Muscle of leg (tissue), 10 donors: Measurements from ENCODE around the gene OR13J1. TPM values are rescaled to one million over a fixed set of nuclear protein-coding genes. Genes with fewer than 3 reads are reported as not detected.

Source experiments
- DNase-seq: peaks from one replicate; pipeline ENCODE4 v3.0.0; 2013
- H3K27ac ChIP-seq: one replicate; pipeline ENCODE4 v1.5.1; 2013; ENCODE audit warnings: mild to moderate bottlenecking, low read length, control low read depth
- H3K27me3 ChIP-seq: one replicate; pipeline ENCODE4 v1.6.1; 2013; ENCODE audit warnings: low read length; ENCODE audit not compliant: control insufficient read depth, insufficient read depth
- H3K36me3 ChIP-seq: one replicate; pipeline ENCODE4 v1.6.1; 2013; ENCODE audit warnings: low read length; ENCODE audit not compliant: control insufficient read depth, insufficient read depth
- H3K4me1 ChIP-seq: one replicate; pipeline ENCODE4 v1.6.1; 2013; ENCODE audit warnings: low read length; ENCODE audit not compliant: control insufficient read depth, insufficient read depth
- H3K4me3 ChIP-seq: one replicate; pipeline ENCODE4 v1.5.1; 2013; ENCODE audit warnings: low read length, control low read depth
- H3K9me3 ChIP-seq: replicated peaks from 2 replicates; pipeline ENCODE4 v1.6.1; 2013; ENCODE audit warnings: low read depth, low read length; ENCODE audit not compliant: control insufficient read depth
- polyA plus RNA-seq, 8 donors: library from polyadenylated mRNA; unstranded; fragments of 120-200 nt; gene quantifications; one replicate each; pipeline versions ENCODE4 v1.2.1 to v1.2.3, GENCODE V29; 2013; ENCODE audit warnings: inconsistent platforms in 1 of 8, low replicate concordance in 1 of 8; ENCODE audit not compliant: insufficient read length in 8 of 8, insufficient read depth in 1 of 8
- total RNA-seq: library from RNA; stranded (reverse); fragments of 120-200 nt; gene quantifications from one replicate; pipeline ENCODE4 v1.2.4, GENCODE V29; 2013

The OR13J1 gene
- total and polyA plus RNA-seq, 9 donors = 0.07 to 0.29 (median 0.13) TPM; not detected in 4

DNA sequence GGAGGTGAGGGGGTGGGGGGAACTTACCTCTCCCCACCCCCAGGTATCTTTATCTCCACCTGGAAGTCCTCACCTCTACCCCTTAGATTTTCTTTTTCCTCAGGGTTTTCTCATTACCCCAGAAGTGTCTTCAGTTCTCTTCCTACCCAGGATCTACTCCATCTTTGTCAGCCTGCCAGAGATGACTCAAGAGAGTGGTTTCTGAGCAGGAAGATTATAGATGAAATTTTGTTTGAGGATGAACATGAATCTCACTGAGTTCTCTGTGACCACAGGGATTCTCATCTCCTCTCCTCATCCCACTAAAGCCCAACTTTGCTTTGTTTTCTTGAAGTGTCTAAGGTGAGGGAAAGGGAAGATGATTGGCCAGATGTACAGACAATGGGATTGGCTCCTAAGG is 50.1 kb downstream of the OR13J1 start:
- Histone ChIP-seq H3K4me3 (no peak overlapping the region), H3K4me1 (peaks cover 6% of the 10 kb centered on the region), H3K36me3 (no peaks in the 10 kb centered on the region), H3K9me3 (no peaks in the 10 kb centered on the region), H3K27me3 (peaks cover 4% of the 10 kb centered on the region), H3K27ac (no peak overlapping the region)
- no peak for DNase-seq

Other genes with a start within 250 kb of the OR13J1 start
- gene SIT1, start 219.5 kb downstream of the OR13J1 start, total RNA-seq = 0.09 TPM
- 1 to 10 TPM in 1 of 8 donors, under 1 TPM in 4, not detected in 3; 0.09 to 1.7 (median 0.27) TPM for gene SIT1, start 219.5 kb downstream of the OR13J1 start, polyA plus RNA-seq
- gene RMRP, start 212.4 kb downstream of the OR13J1 start, total RNA-seq = 19,485 TPM
- gene RMRP, start 212.4 kb downstream of the OR13J1 start, polyA plus RNA-seq = not detected
- 14.4 TPM for gene CCDC107, start 212.1 kb downstream of the OR13J1 start, total RNA-seq
- gene CCDC107, start 212.1 kb downstream of the OR13J1 start, polyA plus RNA-seq = 10 to 100 TPM; 16.0 to 23.6 (median 18.0) TPM
- 1.4 TPM for gene ARHGEF39, start 205.2 kb downstream of the OR13J1 start, total RNA-seq
- 1 to 10 TPM; 3.9 to 7.7 (median 5.6) TPM for gene ARHGEF39, start 205.2 kb downstream of the OR13J1 start, polyA plus RNA-seq
- 0.49 TPM for gene CA9, start 196.5 kb downstream of the OR13J1 start, total RNA-seq
- gene CA9, start 196.5 kb downstream of the OR13J1 start, polyA plus RNA-seq = 1 to 10 TPM in 2 of 8 donors, under 1 TPM in 6; 0.52 to 2.4 (median 0.71) TPM
- gene TPM2, start 180.5 kb downstream of the OR13J1 start, total RNA-seq = 5,909 TPM
- 1,000 to 10,000 TPM; 4,794 to 8,701 (median 8,114) TPM for gene TPM2, start 180.5 kb downstream of the OR13J1 start, polyA plus RNA-seq
- gene TLN1, start 138.2 kb downstream of the OR13J1 start, total RNA-seq = 78.0 TPM
- gene TLN1, start 138.2 kb downstream of the OR13J1 start, polyA plus RNA-seq = 100 to 1,000 TPM in 7 of 8 donors, 10 to 100 TPM in 1; 90.7 to 133 (median 118) TPM
- 27.0 TPM for gene CREB3, start 137.7 kb downstream of the OR13J1 start, total RNA-seq
- gene CREB3, start 137.7 kb downstream of the OR13J1 start, polyA plus RNA-seq = 10 to 100 TPM; 23.5 to 30.7 (median 26.4) TPM
- 42.9 TPM for gene GBA2, start 121.2 kb downstream of the OR13J1 start, total RNA-seq
- 10 to 100 TPM; 44.7 to 82.5 (median 62.0) TPM for gene GBA2, start 121.2 kb downstream of the OR13J1 start, polyA plus RNA-seq
- gene RGP1, start 121.1 kb downstream of the OR13J1 start, total RNA-seq = 11.4 TPM
- 10 to 100 TPM; 15.5 to 23.6 (median 19.7) TPM for gene RGP1, start 121.1 kb downstream of the OR13J1 start, polyA plus RNA-seq
- 0.18 TPM for gene MSMP, start 116.1 kb downstream of the OR13J1 start, total RNA-seq
- gene MSMP, start 116.1 kb downstream of the OR13J1 start, polyA plus RNA-seq = under 1 TPM in 2 of 8 donors, not detected in 6; 0.42 to 0.50 TPM
- 16.8 TPM for gene NPR2, start 78.8 kb downstream of the OR13J1 start, total RNA-seq
- 10 to 100 TPM; 21.6 to 37.3 (median 27.1) TPM for gene NPR2, start 78.8 kb downstream of the OR13J1 start, polyA plus RNA-seq
- gene SPAG8, start 58.1 kb downstream of the OR13J1 start, total RNA-seq = 1.5 TPM
- 1 to 10 TPM; 1.3 to 3.1 (median 2.1) TPM for gene SPAG8, start 58.1 kb downstream of the OR13J1 start, polyA plus RNA-seq
- 33.6 TPM for gene HINT2, start 55.4 kb downstream of the OR13J1 start, total RNA-seq
- gene HINT2, start 55.4 kb downstream of the OR13J1 start, polyA plus RNA-seq = 10 to 100 TPM; 24.5 to 35.6 (median 30.0) TPM
- not detected for gene FAM221B, start 41.7 kb downstream of the OR13J1 start, total RNA-seq
- gene FAM221B, start 41.7 kb downstream of the OR13J1 start, polyA plus RNA-seq = under 1 TPM; 0.08 to 0.26 (median 0.20) TPM
- gene TMEM8B, start 41.2 kb downstream of the OR13J1 start, total RNA-seq = 5.1 TPM
- 10 to 100 TPM; 12.8 to 22.3 (median 18.0) TPM for gene TMEM8B, start 41.2 kb downstream of the OR13J1 start, polyA plus RNA-seq
- 1.2 TPM for gene HRCT1, start 35.8 kb upstream of the OR13J1 start, total RNA-seq
- gene HRCT1, start 35.8 kb upstream of the OR13J1 start, polyA plus RNA-seq = 1 to 10 TPM in 7 of 8 donors, under 1 TPM in 1; 0.82 to 1.9 (median 1.4) TPM
- gene SPAAR, start 39.1 kb upstream of the OR13J1 start, total RNA-seq = 0.89 TPM
- 1 to 10 TPM; 1.4 to 2.3 (median 1.9) TPM for gene SPAAR, start 39.1 kb upstream of the OR13J1 start, polyA plus RNA-seq
- not detected for gene OR2S2, start 87.8 kb upstream of the OR13J1 start, total RNA-seq
- gene OR2S2, start 87.8 kb upstream of the OR13J1 start, polyA plus RNA-seq = under 1 TPM in 1 of 8 donors, not detected in 7; 0.11 TPM
- gene RECK, start 166.5 kb upstream of the OR13J1 start, total RNA-seq = 15.3 TPM
- gene RECK, start 166.5 kb upstream of the OR13J1 start, polyA plus RNA-seq = 10 to 100 TPM; 18.9 to 45.7 (median 26.7) TPM